DND-41 (cell line): ENCODE measurements around the gene COG5.

Experiments used
- ATAC-seq: fragments of 200-7000 bp; cut with Tn5 transposase; 3 replicates; pipeline ENCODE4 v1.9.1; 2021; ENCODE audit warnings: low read depth; ENCODE audit not compliant: insufficient read depth
- DNase-seq: peaks from one replicate; pipeline ENCODE4 v3.0.0-alpha.2; 2020
- H2AFZ ChIP-seq: 2 replicates; pipeline ENCODE4 v1.6.0; 2012; ENCODE audit warnings: low read depth, low read length
- H3K27ac ChIP-seq: 2 replicates; pipeline ENCODE4 v1.5.1; 2012; ENCODE audit warnings: low read length, inconsistent platforms
- H3K27me3 ChIP-seq: fragments of 200-600 bp; sonication (generic); 2 replicates; pipeline ENCODE4 v1.6.0; 2012; ENCODE audit warnings: low read length, mild to moderate bottlenecking, inconsistent platforms; ENCODE audit not compliant: insufficient read depth, poor library complexity
- H3K36me3 ChIP-seq: 2 replicates; pipeline ENCODE4 v1.5.1; 2012; ENCODE audit warnings: low read length, inconsistent platforms; ENCODE audit not compliant: insufficient read depth
- H3K4me1 ChIP-seq: 2 replicates; pipeline ENCODE4 v1.5.1; 2012; ENCODE audit warnings: mild to moderate bottlenecking, low read length; ENCODE audit not compliant: insufficient read depth
- H3K4me2 ChIP-seq: 2 replicates; pipeline ENCODE4 v1.6.0; 2012; ENCODE audit warnings: mild to moderate bottlenecking, moderate library complexity, low read length, inconsistent platforms; ENCODE audit not compliant: insufficient read depth
- H3K4me3 ChIP-seq, 2 experiments: fragments of 200-600 bp in 1 of 2; shearing (Covaris generic) in 1 of 2; 2 replicates each; pipeline ENCODE4 v1.5.1; 2012 to 2016; ENCODE audit warnings: inconsistent platforms in 2 of 2, low read length in 2 of 2, mild to moderate bottlenecking in 2 of 2, low read depth in 1 of 2, moderate library complexity in 1 of 2
- H3K79me2 ChIP-seq: 2 replicates; pipeline ENCODE4 v1.6.0; 2012; ENCODE audit warnings: low read length, inconsistent platforms; ENCODE audit not compliant: insufficient read depth
- H3K9ac ChIP-seq: 2 replicates; pipeline ENCODE4 v1.6.0; 2012; ENCODE audit warnings: low read depth, mild to moderate bottlenecking, inconsistent platforms, low read length, moderate library complexity
- H3K9me3 ChIP-seq: 2 replicates; pipeline ENCODE4 v1.5.1; 2012; ENCODE audit warnings: low read length, moderate library complexity, mild to moderate bottlenecking, inconsistent platforms; ENCODE audit not compliant: insufficient read depth, severe bottlenecking
- H4K20me1 ChIP-seq: 2 replicates; pipeline ENCODE4 v1.6.0; 2012; ENCODE audit warnings: low read length; ENCODE audit not compliant: insufficient read depth
- CTCF ChIP-seq: IDR thresholded peaks from 2 replicates; pipeline ENCODE4 v1.5.1; 2012; ENCODE audit warnings: borderline replicate concordance, low read length, moderate library complexity, mild to moderate bottlenecking; ENCODE audit not compliant: poor library complexity, severe bottlenecking; ENCODE audit errors: extremely low read depth
- EZH2 ChIP-seq: IDR thresholded peaks from 3 replicates; pipeline ENCODE4 v1.6.1; 2012; ENCODE audit warnings: borderline replicate concordance, low read depth, mild to moderate bottlenecking, moderate library complexity, low read length, inconsistent platforms; ENCODE audit not compliant: severe bottlenecking

The COG5 gene

GRCh38 chr7:107327986-107328569 is 235.6 kb downstream of the COG5 start:
- Histone ChIP-seq H3K27ac (no peak overlapping the region), H3K36me3 (peaks cover 4% of the 10 kb centered on the region; the same call in 1 of the 2 replicates), H3K9me3 (no peaks in the 10 kb centered on the region), H3K4me3 (no peak overlapping the region), H2AFZ (no peak overlapping the region), H4K20me1 (no peaks in the 10 kb centered on the region), H3K4me1 (no peaks in the 10 kb centered on the region), H3K79me2 (no peaks in the 10 kb centered on the region), H3K27me3 (no peaks in the 10 kb centered on the region), H3K4me2 (no peak overlapping the region), H3K9ac (no peak overlapping the region)
- TF ChIP-seq CTCF = no peak
- TF ChIP-seq EZH2 = no peak
- no peak for ATAC-seq
- no peak for DNase-seq

- Histone ChIP-seq H3K79me2 (no peaks in the 10 kb centered on the region), H2AFZ (no peak overlapping the region), H3K4me2 (no peak overlapping the region), H3K9ac (no peak overlapping the region), H3K4me3 (no peak overlapping the region), H3K27ac (no peak overlapping the region), H3K4me1 (no peaks in the 10 kb centered on the region), H3K9me3 (no peaks in the 10 kb centered on the region), H3K36me3 (peaks cover 4% of the 10 kb centered on the region; the same call in 1 of the 2 replicates), H4K20me1 (no peaks in the 10 kb centered on the region), H3K27me3 (no peaks in the 10 kb centered on the region)
- DNase-seq = no peak
- no peak for TF ChIP-seq CTCF
- TF ChIP-seq EZH2 = no peak
- no peak for ATAC-seq
Measured at GRCh38 chr7:107326061-107326460, 237.7 kb downstream of the COG5 start.

GRCh38 chr7:107322015-107322414 is 241.7 kb downstream of the COG5 start:
- H3K4me1 ChIP-seq = no peaks in the 10 kb centered on the region
- no peaks in the 10 kb centered on the region; the same call in 1 of the 2 replicates for H3K36me3 ChIP-seq
- no peak overlapping the region for H3K9ac ChIP-seq
- H3K79me2 ChIP-seq = no peaks in the 10 kb centered on the region
- ATAC-seq (no peak), DNase-seq (no peak)
- H3K27ac ChIP-seq = no peak overlapping the region
- H4K20me1 ChIP-seq = no peaks in the 10 kb centered on the region
- TF ChIP-seq EZH2 = no peak
- no peak for TF ChIP-seq CTCF
- no peak overlapping the region for H2AFZ ChIP-seq
- H3K4me3 ChIP-seq = no peak overlapping the region
- H3K27me3 ChIP-seq = no peaks in the 10 kb centered on the region
- H3K4me2 ChIP-seq = no peak overlapping the region
- no peaks in the 10 kb centered on the region for H3K9me3 ChIP-seq

- no peaks in the 10 kb centered on the region for H3K9me3 ChIP-seq
- no peaks in the 10 kb centered on the region; the same call in 1 of the 2 replicates for H3K36me3 ChIP-seq
- no peak overlapping the region for H2AFZ ChIP-seq
- TF ChIP-seq EZH2 (no peak), CTCF (no peak)
- no peak overlapping the region for H3K4me3 ChIP-seq
- no peaks in the 10 kb centered on the region for H4K20me1 ChIP-seq
- no peak overlapping the region for H3K4me2 ChIP-seq
- no peak for ATAC-seq
- no peaks in the 10 kb centered on the region for H3K79me2 ChIP-seq
- H3K4me1 ChIP-seq = no peaks in the 10 kb centered on the region
- no peaks in the 10 kb centered on the region for H3K27me3 ChIP-seq
- DNase-seq = no peak
- H3K27ac ChIP-seq = no peak overlapping the region
- H3K9ac ChIP-seq = no peak overlapping the region
Measured at GRCh38 chr7:107321611-107322010, 242.1 kb downstream of the COG5 start.
